ENCODE results near the gene ALG10.
A peak's percentile ranks its signal among the peaks of the same experiment; 100 is the strongest.
"Not testable (repeated sequence)": the region's sequence is repeated elsewhere in the genome, so short reads cannot be mapped to it uniquely, and the experiment has no call there.

The ALG10 gene, protein sequence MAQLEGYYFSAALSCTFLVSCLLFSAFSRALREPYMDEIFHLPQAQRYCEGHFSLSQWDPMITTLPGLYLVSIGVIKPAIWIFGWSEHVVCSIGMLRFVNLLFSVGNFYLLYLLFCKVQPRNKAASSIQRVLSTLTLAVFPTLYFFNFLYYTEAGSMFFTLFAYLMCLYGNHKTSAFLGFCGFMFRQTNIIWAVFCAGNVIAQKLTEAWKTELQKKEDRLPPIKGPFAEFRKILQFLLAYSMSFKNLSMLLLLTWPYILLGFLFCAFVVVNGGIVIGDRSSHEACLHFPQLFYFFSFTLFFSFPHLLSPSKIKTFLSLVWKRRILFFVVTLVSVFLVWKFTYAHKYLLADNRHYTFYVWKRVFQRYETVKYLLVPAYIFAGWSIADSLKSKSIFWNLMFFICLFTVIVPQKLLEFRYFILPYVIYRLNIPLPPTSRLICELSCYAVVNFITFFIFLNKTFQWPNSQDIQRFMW

DNA sequence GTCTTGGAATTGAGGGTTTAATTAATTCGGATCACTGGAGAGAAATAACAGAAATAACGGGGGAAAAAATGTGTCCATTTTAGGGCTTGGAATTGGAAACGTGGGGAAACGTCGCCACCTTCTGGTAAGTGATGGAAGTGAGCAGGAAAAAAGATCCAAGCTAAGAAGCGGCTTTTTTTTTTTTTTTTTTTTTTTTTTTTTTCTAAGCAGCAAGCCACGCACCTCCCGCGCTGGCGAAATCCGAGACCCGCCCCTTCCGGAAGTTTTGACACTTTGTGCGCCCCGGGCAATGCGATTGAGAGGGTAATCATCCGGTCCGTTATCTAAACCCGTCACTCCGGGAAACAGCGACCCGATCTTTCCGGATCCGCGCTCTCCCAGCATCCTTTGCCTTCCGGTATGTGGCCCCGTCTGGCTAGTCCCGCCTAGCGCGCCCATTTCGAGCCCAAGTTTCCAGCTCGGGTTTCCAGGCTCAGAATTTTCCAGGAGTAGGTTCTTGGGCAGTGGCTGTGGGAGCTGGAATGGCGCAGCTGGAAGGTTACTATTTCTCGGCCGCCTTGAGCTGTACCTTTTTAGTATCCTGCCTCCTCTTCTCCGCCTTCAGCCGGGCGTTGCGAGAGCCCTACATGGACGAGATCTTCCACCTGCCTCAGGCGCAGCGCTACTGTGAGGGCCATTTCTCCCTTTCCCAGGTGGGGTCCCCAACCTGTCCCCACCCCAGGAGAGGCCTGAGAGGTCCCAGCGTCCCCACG lies at the start of gene ALG10:
Gene ALG10 (plus strand): TSS at position 418 of the 752 bp plus-strand sequence. CDS start 104 bp downstream, at position 522.
- TF ChIP-seq, protein P1, sequence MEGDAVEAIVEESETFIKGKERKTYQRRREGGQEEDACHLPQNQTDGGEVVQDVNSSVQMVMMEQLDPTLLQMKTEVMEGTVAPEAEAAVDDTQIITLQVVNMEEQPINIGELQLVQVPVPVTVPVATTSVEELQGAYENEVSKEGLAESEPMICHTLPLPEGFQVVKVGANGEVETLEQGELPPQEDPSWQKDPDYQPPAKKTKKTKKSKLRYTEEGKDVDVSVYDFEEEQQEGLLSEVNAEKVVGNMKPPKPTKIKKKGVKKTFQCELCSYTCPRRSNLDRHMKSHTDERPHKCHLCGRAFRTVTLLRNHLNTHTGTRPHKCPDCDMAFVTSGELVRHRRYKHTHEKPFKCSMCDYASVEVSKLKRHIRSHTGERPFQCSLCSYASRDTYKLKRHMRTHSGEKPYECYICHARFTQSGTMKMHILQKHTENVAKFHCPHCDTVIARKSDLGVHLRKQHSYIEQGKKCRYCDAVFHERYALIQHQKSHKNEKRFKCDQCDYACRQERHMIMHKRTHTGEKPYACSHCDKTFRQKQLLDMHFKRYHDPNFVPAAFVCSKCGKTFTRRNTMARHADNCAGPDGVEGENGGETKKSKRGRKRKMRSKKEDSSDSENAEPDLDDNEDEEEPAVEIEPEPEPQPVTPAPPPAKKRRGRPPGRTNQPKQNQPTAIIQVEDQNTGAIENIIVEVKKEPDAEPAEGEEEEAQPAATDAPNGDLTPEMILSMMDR (IDR thresholded peaks at IDR 0.05; ENCODE audit: insufficient read depth, low read depth, low read length, missing control alignments), result peak; percentile 66
- peak; percentile 98 for DNase-seq (ENCODE audit: low read depth)

GRCh38 chr12:33972884-33973283 lies 49.4 kb upstream of the ALG10 start:
- DNase-seq (ENCODE audit: low read depth), result not testable (repeated sequence)

More for the DNA sequence above, at the start of gene ALG10:
- H3K4me3 ChIP-seq (ENCODE audit: low read length), result peak within 1 kb of the TSS; percentile 78

GRCh38 chr12:33977887-33978286 lies 44.4 kb upstream of the ALG10 start:
- DNase-seq (ENCODE audit: low read depth), result peak; percentile 70
- TF ChIP-seq, protein P1 (IDR thresholded peaks at IDR 0.05; ENCODE audit: insufficient read depth, low read depth, low read length, missing control alignments), result no peak
- H3K4me3 ChIP-seq (ENCODE audit: low read length), result no peak overlapping the region

More at GRCh38 chr12:33972884-33973283, 49.4 kb upstream of the ALG10 start:
- H3K4me3 ChIP-seq (ENCODE audit: low read length), result not testable (repeated sequence)

DNA sequence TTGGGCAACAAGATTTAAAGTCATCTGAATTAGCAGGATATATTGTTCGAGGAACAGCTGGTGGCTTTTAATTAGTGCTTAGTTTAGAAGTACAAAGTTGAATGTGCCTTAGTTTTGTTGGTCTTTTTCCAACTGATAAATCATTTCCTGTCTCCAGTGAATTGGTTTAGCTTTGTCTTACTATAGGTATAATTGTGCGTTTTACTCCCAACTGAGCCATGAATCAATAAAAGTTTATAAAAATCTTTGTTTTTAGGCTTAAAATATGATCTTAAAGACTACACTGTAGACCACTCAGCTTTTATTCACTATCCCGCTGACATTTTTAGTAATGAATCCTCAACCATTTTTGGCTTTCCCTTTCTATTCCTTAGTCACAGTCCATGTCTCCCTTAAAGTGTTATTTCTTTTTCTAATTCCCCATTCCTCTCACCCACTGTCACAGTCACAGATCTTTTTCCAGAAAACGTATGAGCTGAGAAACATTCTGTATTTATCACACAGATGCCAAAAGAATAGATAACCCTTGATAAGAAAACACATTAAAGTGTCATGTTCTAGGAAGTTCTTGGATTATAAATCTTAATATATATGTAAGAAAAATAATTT lies 34.0 kb upstream of the ALG10 start:
- peak; percentile 7 for DNase-seq (ENCODE audit: low read depth)
- TF ChIP-seq, protein P1 (IDR thresholded peaks at IDR 0.05; ENCODE audit: insufficient read depth, low read depth, low read length, missing control alignments), result no peak
- H3K4me3 ChIP-seq (ENCODE audit: low read length), result no peak overlapping the region

DNA sequence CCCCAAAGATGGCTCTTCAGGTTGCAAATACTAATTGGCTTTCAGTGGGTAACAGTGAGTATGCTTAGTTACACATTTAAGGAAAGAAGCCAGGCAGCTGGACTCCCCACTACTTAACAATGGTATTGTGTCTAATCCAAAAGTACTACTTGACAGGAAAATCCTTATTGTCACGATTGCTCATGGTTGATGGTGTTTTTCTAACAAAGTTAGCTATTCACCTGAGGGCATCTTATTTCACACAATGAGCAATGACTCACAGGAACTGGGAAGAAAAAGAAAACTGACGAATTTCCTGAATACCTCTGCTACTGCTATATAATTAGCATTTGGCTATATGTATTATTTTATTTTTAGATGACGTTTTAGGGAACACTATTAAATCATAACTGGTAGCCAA lies 33.4 kb upstream of the ALG10 start:
- DNase-seq (ENCODE audit: low read depth), result peak; percentile 91
- TF ChIP-seq, protein P1 (IDR thresholded peaks at IDR 0.05; ENCODE audit: insufficient read depth, low read depth, low read length, missing control alignments), result no peak
- no peak overlapping the region for H3K4me3 ChIP-seq (ENCODE audit: low read length)

GRCh38 chr12:33994857-33995808 lies 27.2 kb upstream of the ALG10 start:
- TF ChIP-seq, protein P1 (IDR thresholded peaks at IDR 0.05; ENCODE audit: insufficient read depth, low read depth, low read length, missing control alignments), result no peak
- peak; percentile 87 for DNase-seq (ENCODE audit: low read depth)
- H3K4me3 ChIP-seq (ENCODE audit: low read length), result no peak overlapping the region

- DNase-seq (ENCODE audit: low read depth); H3K4me3 ChIP-seq (ENCODE audit: low read length): not testable (repeated sequence)
These were observed 13.5 kb upstream of the ALG10 start for GRCh38 chr12:34008835-34009234.

All from epithelial cell of esophagus (primary cell).